ENCODE results near the gene EEIG2.

The EEIG2 gene

GRCh38 chr1:108551137-108551862 lies 8.6 kb upstream of the EEIG2 start:
- no peak for DNase-seq

- no peak for DNase-seq
Measured at GRCh38 chr1:108553905-108554304, 6.0 kb upstream of the EEIG2 start.

GRCh38 chr1:108554682-108555427 lies 5.0 kb upstream of the EEIG2 start:
- DNase-seq, result no peak

GRCh38 chr1:108556066-108556465 lies 3.8 kb upstream of the EEIG2 start:
- no peak for DNase-seq

- DNase-seq, result no peak
Measured at GRCh38 chr1:108556499-108556898, 3.4 kb upstream of the EEIG2 start.

DNA sequence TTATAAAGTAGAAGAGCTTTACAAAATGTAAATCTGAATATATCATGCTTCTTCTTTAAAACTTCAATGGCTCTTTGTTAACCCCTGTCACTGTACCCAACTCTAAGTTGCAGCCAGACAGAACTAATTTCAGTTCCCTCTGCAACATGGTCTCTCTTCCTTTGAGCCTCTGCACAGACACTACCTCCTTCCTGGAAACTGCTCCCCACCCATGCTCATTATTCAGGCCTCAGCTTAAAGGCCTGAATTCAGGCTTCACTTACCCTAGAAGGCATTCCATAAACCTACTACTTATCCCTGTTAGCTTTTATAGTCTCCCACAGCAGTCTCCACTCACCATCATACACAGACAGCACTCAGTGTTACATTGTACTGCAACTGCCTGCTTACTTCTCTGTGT lies 2.6 kb upstream of the EEIG2 start:
- no peak for DNase-seq

- DNase-seq, result peak; percentile 55
Measured at GRCh38 chr1:108560189-108560873, 431 bp downstream of the EEIG2 start.

- DNase-seq, result peak; percentile 52
Measured at GRCh38 chr1:108560874-108561459, 1.1 kb downstream of the EEIG2 start.

DNA sequence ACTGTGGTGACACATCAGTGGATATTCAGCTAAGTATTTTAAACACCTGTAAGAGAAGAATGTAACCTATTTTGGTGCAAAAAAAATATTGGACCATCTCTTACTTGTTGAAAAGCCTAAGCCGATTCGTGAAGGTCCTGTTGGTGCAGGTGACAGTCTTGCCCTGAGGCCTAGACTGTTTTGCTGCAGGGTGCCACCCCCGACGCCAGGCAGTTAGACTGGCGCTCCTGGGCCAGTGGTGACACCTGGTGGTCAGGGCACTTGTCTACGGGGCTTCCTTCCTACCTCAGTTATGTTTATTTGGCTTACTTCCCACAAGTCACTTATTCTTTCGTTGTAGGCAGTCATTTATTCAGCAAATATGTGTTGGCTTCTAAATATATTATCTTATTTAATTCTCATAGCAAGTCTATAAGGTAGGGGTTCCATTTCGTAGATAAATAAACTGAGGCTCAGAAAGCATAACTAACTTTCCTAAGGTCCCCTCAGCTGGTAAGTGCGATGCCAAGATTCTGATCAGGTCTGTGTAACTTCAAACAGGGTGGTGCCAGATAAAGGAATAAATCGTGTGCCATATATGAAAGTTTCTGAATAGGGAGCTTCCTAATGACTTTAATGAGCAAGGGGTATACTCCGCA lies 1.9 kb downstream of the EEIG2 start:
- peak; percentile 42 for DNase-seq

DNA sequence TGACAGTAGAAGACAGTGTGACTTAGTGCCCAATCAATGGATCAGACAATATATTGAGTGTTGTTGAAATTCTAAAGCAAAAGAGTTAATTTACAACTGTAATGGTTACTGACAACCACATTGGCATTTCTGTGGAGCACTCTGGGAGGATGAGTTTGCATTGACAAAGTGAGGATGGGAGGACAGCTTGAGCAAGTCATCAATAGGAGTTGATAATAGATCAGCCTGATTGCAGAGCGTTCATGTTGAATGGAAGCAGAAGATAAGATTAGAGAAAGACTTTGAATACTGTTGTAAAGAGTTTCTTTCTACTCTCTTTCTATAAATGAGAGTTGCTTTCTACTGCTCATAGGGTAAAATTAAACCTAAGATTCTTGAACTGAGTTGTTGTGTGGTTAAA lies 3.9 kb downstream of the EEIG2 start:
- no peak for DNase-seq

DNA sequence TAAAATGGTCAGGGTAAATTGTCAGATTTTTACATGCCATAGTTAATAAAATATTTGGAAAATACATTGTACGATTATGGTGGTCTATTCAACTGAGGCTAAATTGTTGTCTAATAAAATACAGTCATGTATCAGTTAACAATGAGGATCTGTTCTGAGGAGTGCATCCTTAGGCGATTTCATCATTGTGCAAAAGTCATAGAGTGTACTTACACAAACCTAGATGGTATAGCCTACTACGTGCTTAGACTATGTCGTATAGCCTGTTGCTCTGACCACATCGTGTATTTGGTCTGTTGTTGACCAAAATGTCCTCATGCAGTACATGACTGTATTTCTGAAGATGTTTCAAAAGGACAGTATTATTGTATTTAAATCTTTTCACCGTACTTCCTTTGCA lies 5.2 kb downstream of the EEIG2 start:
- no peak for DNase-seq

DNA sequence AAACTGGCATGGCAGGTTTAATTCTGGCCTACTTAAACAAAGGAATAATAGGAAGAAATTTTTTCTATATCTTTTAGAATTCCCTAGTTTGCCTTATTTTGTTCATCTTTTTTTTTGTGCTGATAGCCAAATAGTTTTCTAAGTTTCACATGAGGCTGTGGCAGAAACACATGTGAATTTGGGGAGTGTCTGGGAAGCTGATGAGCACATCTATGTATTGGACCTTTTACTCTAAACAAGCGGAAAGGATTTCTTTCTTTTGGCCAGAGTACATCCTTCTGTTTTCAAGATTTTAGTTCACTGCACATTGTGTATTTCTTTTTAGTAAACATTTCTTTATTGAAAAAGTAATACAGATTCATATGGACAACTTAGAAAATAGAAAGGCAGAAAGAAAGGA lies 5.6 kb downstream of the EEIG2 start:
- no peak for DNase-seq

DNA sequence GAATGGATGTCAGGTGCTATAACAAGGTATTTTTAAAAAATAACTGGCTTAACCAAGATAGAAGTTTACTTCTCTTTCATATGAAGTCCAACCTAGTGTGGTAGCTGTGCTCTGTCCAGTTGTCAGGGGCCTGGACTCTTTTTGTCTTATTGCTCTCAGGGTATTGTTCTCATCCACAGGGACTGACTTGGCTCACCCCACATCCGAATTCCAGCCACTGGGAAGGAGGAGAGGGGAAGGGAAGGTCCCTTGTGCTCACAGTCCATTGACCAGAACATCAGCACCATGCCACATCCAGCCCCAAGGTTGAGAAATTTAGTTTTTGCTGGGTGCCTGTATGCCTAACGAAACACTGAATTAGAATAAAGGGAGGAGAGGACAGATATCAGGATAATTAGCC lies 8.7 kb downstream of the EEIG2 start:
- no peak for DNase-seq

- no peak for DNase-seq
Measured at GRCh38 chr1:108569097-108569728, 9.3 kb downstream of the EEIG2 start.

GRCh38 chr1:108570128-108570527 lies 10.2 kb downstream of the EEIG2 start:
- DNase-seq, result no peak

DNA sequence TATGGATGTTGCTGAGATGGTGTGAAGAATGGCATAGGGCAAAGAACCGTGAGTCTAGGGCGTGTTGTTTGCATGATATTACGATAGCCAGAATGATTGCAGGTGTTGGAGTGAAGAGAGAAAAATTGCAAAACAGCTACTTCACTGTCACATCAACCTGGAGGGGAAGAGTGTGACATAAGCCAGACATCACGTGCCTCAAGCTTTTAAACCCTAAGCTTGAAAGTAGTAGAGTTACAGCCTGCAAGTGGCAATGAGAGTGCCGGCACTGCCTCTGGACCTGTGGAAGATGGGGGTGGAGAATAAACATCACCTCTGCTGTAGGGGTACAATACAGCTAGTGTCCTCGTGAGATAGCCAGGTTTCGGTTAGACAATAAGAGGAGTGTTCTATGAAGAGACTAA lies 11.1 kb downstream of the EEIG2 start:
- no peak for DNase-seq

DNA sequence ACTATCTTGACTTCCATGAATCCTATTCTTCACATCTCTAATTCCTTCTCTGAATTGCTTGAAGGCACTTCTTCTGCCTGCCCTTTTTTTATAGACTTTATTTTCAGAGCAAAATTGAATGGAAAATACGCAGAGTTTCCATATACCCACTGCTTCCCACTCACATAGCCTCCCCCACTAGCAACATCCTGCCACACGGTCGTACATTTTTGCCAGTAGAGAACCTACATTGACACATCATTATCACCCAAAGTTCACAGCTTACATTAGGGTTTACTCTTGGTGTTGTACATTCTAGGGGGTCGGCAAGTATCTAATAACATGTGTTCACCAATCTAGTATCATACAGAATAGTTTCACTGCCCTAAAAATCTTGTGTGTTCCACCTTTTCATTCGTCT lies 12.3 kb downstream of the EEIG2 start:
- DNase-seq, result no peak

GRCh38 chr1:108573183-108573582 lies 13.3 kb downstream of the EEIG2 start:
- no peak for DNase-seq

- DNase-seq, result no peak
Measured at GRCh38 chr1:108574008-108574407, 14.1 kb downstream of the EEIG2 start.

DNA sequence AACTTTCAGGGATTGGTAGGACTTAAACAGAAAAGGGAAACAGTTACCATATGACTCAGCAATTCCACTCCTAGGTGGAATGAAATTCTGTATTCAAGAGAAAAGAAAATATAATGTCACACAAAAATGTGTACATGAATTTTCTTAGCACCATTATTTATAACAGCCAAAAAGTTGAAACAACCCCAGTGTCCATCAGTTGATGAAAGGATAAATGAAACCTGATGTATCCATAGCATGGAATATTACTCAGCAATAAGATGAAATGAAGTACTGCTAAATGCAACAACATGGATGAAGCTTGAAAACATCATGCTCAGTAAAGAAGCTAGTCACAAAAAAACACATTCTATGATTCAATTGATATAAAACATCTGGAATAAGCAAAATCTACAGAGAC lies 15.5 kb downstream of the EEIG2 start:
- no peak for DNase-seq

DNA sequence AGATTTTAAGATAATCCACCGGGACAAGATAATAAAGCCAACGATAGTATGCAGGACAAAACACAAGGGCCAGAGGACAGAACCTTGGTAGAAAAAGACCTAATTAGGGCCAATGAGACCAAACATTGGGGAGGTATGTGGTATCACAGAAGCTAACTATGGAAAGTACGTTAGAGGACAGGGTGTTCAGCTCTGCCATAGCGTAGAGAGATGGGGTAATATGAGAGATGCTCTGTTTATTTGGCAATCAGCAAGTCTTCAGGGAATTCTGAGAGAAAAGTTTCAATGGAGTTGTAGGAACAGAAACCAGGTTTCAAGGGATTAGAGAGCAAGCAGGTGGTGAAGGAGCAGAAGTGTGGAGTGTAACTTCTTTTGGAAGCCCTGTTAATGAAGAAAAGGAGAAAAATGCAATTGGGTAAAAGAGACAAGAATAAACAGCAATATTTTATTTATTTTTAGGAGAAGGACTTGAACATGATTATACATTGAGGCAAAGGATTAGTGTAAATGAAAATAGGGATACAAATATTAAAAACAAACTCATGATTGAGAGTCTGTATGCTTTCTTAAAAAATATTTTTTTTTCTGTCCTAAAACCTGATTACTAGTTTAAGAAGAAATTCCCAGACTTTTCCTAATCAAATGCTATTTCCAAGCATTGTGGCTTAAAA lies 24.0 kb downstream of the EEIG2 start:
- no peak for DNase-seq

GRCh38 chr1:108584428-108584856 lies 24.5 kb downstream of the EEIG2 start:
- no peak for DNase-seq
